HEK293 (cell line): ENCODE measurements around the gene NEAT1.

Experiments used
- CTCF ChIA-PET: fragments of 350-600 bp; formaldehyde crosslinking; extraction: SDS; loops from one replicate; lab custom pipeline; 2021; ENCODE audit warnings: antibody characterized with exemption; lab: Yijun Ruan, JAX
- POLR2A ChIA-PET: fragments of 300-600 bp; formaldehyde crosslinking; extraction: SDS; loops from one replicate; lab custom pipeline; 2020; ENCODE audit warnings: antibody characterized with exemption, inconsistent platforms; lab: Yijun Ruan, JAX
- H3K27ac ChIP-seq: fragments of 200-500 bp; sonication (Bioruptor generic); 2 replicates; pipeline ENCODE4 v1.5.1; 2014; ENCODE audit warnings: low read depth, low read length, control low read depth, inconsistent platforms; ENCODE audit errors: extremely low read depth
- H3K36me3 ChIP-seq, 2 experiments: fragments of 200-500 bp in 1 of 2; sonication (Bioruptor generic) in 1 of 2; 1 replicate in 1 of 2; 2 replicates in 1 of 2; pipeline ENCODE4 v1.5.1; 2014 to 2017; ENCODE audit warnings: inconsistent platforms in 2 of 2, low read length in 2 of 2; ENCODE audit not compliant: control insufficient read depth in 2 of 2, insufficient read depth in 1 of 2
- H3K4me1 ChIP-seq: fragments of 200-500 bp; sonication (Bioruptor generic); 2 replicates; pipeline ENCODE4 v1.5.1; 2014; ENCODE audit warnings: mild to moderate bottlenecking, low read length, inconsistent platforms; ENCODE audit not compliant: control insufficient read depth, insufficient read depth
- H3K4me3 ChIP-seq: 2 replicates; pipeline ENCODE4 v1.5.1; 2011; ENCODE audit warnings: low read depth, mild to moderate bottlenecking, control low read depth, low read length, moderate library complexity
- H3K9me3 ChIP-seq: fragments of 200-500 bp; sonication (Bioruptor generic); 2 replicates; pipeline ENCODE4 v1.5.1; 2014; ENCODE audit warnings: low read depth, low read length, inconsistent platforms; ENCODE audit not compliant: control insufficient read depth, insufficient read depth
- GLIS2 ChIP-seq: fragments of 450-650 bp; formaldehyde crosslinking; IDR thresholded peaks from 2 replicates; pipeline ENCODE4 v1.5.1; 2016; ENCODE audit warnings: missing biosample characterization, missing genetic modification characterization
- HIC1 ChIP-seq: fragments of 450-650 bp; formaldehyde crosslinking; IDR thresholded peaks from 2 replicates; pipeline ENCODE4 v1.5.1; 2016; ENCODE audit warnings: missing biosample characterization, missing genetic modification characterization
- HOXC10 ChIP-seq: sonication (generic); formaldehyde crosslinking; IDR thresholded peaks from 2 replicates; pipeline ENCODE4 v1.8.1; 2023; ENCODE audit warnings: mild to moderate bottlenecking, missing genetic modification reagents
- KLF10 ChIP-seq: fragments of 450-650 bp; IDR thresholded peaks from 2 replicates; pipeline ENCODE4 v1.5.1; 2018; ENCODE audit warnings: missing biosample characterization, mild to moderate bottlenecking, missing genetic modification characterization
- PRDM4 ChIP-seq: fragments of 450-650 bp; formaldehyde crosslinking; IDR thresholded peaks from 2 replicates; pipeline ENCODE4 v1.5.1; 2017; ENCODE audit warnings: missing biosample characterization, missing genetic modification characterization
- WT1 ChIP-seq: fragments of 450-650 bp; formaldehyde crosslinking; IDR thresholded peaks from 2 replicates; pipeline ENCODE4 v1.5.1; 2016; ENCODE audit warnings: missing biosample characterization, missing genetic modification characterization
- YY2 ChIP-seq: fragments of 450-650 bp; formaldehyde crosslinking; IDR thresholded peaks from 2 replicates; pipeline ENCODE4 v1.5.1; 2016; ENCODE audit warnings: missing biosample characterization, missing genetic modification characterization
- ZBTB7A ChIP-seq: fragments of 450-650 bp; formaldehyde crosslinking; IDR thresholded peaks from 2 replicates; pipeline ENCODE4 v1.5.1; 2016; ENCODE audit warnings: low read depth, missing biosample characterization, missing genetic modification characterization
- ZEB2 ChIP-seq: fragments of 450-650 bp; formaldehyde crosslinking; IDR thresholded peaks from 2 replicates; pipeline ENCODE4 v1.5.1; 2016; ENCODE audit warnings: missing biosample characterization, missing genetic modification characterization
- ZNF133 ChIP-seq: fragments of 450-650 bp; formaldehyde crosslinking; IDR thresholded peaks from 2 replicates; pipeline ENCODE4 v1.5.1; 2016; ENCODE audit warnings: missing biosample characterization, missing genetic modification characterization
- ZNF146 ChIP-seq: fragments of 450-650 bp; formaldehyde crosslinking; IDR thresholded peaks from 2 replicates; pipeline ENCODE4 v1.5.1; 2016; ENCODE audit warnings: missing biosample characterization, missing genetic modification characterization
- ZNF221 ChIP-seq: fragments of 450-650 bp; formaldehyde crosslinking; IDR thresholded peaks from 2 replicates; pipeline ENCODE4 v1.5.1; 2017; ENCODE audit warnings: missing biosample characterization, missing genetic modification characterization, borderline replicate concordance
- ZNF292 ChIP-seq: fragments of 450-650 bp; formaldehyde crosslinking; IDR thresholded peaks from 2 replicates; pipeline ENCODE4 v1.5.1; 2016; ENCODE audit warnings: low read depth, missing biosample characterization, missing genetic modification characterization, borderline replicate concordance
- ZNF302 ChIP-seq: fragments of 450-650 bp; formaldehyde crosslinking; IDR thresholded peaks from 2 replicates; pipeline ENCODE4 v1.5.1; 2016; ENCODE audit warnings: missing biosample characterization, missing genetic modification characterization, low read depth
- ZNF37A ChIP-seq: fragments of 450-650 bp; IDR thresholded peaks from 2 replicates; pipeline ENCODE4 v1.5.1; 2018; ENCODE audit warnings: missing biosample characterization, missing genetic modification characterization
- ZNF48 ChIP-seq: fragments of 450-650 bp; formaldehyde crosslinking; IDR thresholded peaks from 2 replicates; pipeline ENCODE4 v1.5.1; 2016; ENCODE audit warnings: missing biosample characterization, missing genetic modification characterization
- ZNF558 ChIP-seq: fragments of 450-650 bp; formaldehyde crosslinking; IDR thresholded peaks from 2 replicates; pipeline ENCODE4 v1.5.1; 2016; ENCODE audit warnings: missing biosample characterization, missing genetic modification characterization
- ZNF560 ChIP-seq: fragments of 450-650 bp; formaldehyde crosslinking; IDR thresholded peaks from 2 replicates; pipeline ENCODE4 v1.5.1; 2017; ENCODE audit warnings: missing biosample characterization, missing genetic modification characterization, borderline replicate concordance
- ZNF571 ChIP-seq: fragments of 450-650 bp; formaldehyde crosslinking; IDR thresholded peaks from 2 replicates; pipeline ENCODE4 v1.5.0; 2017; ENCODE audit warnings: missing biosample characterization, missing genetic modification characterization
- ZNF610 ChIP-seq: fragments of 450-650 bp; formaldehyde crosslinking; IDR thresholded peaks from 2 replicates; pipeline ENCODE4 v1.5.1; 2016; ENCODE audit warnings: missing biosample characterization, missing genetic modification characterization, borderline replicate concordance
- ZNF623 ChIP-seq: fragments of 450-650 bp; formaldehyde crosslinking; IDR thresholded peaks from 2 replicates; pipeline ENCODE4 v1.5.1; 2016; ENCODE audit warnings: missing biosample characterization, missing genetic modification characterization
- ZNF624 ChIP-seq: fragments of 450-650 bp; formaldehyde crosslinking; IDR thresholded peaks from 2 replicates; pipeline ENCODE4 v1.5.1; 2017; ENCODE audit warnings: missing biosample characterization, missing genetic modification characterization
- ZSCAN30 ChIP-seq: fragments of 450-650 bp; IDR thresholded peaks from 2 replicates; pipeline ENCODE4 v1.5.1; 2018; ENCODE audit warnings: missing biosample characterization, mild to moderate bottlenecking, missing genetic modification characterization, moderate library complexity
- TF ChIP-seq, protein P1 (sequence below): fragments of 450-650 bp; formaldehyde crosslinking; IDR thresholded peaks from 2 replicates; pipeline ENCODE4 v1.5.0; 2017; ENCODE audit warnings: missing biosample characterization, missing genetic modification characterization, borderline replicate concordance
- TF ChIP-seq, protein P2 (sequence below): fragments of 450-650 bp; formaldehyde crosslinking; IDR thresholded peaks from 2 replicates; pipeline ENCODE4 v1.5.1; 2016; ENCODE audit warnings: missing biosample characterization, missing genetic modification characterization

The NEAT1 gene

GRCh38 chr11:65404638-65405339 is 17.8 kb upstream of the NEAT1 start:
- ChIA-PET CTCF (interaction anchor here (0.6 to 2.5 kb wide), 3 partner anchors 11 to 64 kb away, joined by 3 to 10 read pairs (median 4); no protein-coding TSS in a partner anchor), POLR2A (interaction anchor here (0.8 kb wide), 1 partner anchor 18 kb away, joined by 3 read pairs; the partner anchor contains the start of gene NEAT1)
- no peak overlapping the region for H3K4me3 ChIP-seq
- no peaks in the 10 kb centered on the region for H3K9me3 ChIP-seq
- H3K27ac ChIP-seq: no peak overlapping the region
- H3K36me3 ChIP-seq: peaks cover 5 to 51% of the 10 kb centered on the region in 2 experiments; a peak in 2 of 3 replicates
- no peaks in the 10 kb centered on the region for H3K4me1 ChIP-seq
- no peak for TF ChIP-seq YY2
- no peak for TF ChIP-seq ZNF623 (tag by site-specific recombination)
- TF ChIP-seq HOXC10 (CRISPR knock-in tag): no peak
- no peak for TF ChIP-seq ZNF37A (tag by site-specific recombination)
- no peak for TF ChIP-seq ZNF133 (tag by site-specific recombination)
- no peak for TF ChIP-seq ZNF610 (tag by site-specific recombination)
- no peak for TF ChIP-seq ZSCAN30 (tag by site-specific recombination)
- no peak for TF ChIP-seq ZBTB7A (tag by site-specific recombination)
- no peak for TF ChIP-seq HIC1 (tag by site-specific recombination)
- TF ChIP-seq, protein P1, sequence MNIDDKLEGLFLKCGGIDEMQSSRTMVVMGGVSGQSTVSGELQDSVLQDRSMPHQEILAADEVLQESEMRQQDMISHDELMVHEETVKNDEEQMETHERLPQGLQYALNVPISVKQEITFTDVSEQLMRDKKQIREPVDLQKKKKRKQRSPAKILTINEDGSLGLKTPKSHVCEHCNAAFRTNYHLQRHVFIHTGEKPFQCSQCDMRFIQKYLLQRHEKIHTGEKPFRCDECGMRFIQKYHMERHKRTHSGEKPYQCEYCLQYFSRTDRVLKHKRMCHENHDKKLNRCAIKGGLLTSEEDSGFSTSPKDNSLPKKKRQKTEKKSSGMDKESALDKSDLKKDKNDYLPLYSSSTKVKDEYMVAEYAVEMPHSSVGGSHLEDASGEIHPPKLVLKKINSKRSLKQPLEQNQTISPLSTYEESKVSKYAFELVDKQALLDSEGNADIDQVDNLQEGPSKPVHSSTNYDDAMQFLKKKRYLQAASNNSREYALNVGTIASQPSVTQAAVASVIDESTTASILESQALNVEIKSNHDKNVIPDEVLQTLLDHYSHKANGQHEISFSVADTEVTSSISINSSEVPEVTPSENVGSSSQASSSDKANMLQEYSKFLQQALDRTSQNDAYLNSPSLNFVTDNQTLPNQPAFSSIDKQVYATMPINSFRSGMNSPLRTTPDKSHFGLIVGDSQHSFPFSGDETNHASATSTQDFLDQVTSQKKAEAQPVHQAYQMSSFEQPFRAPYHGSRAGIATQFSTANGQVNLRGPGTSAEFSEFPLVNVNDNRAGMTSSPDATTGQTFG (tag by site-specific recombination): no peak
- TF ChIP-seq ZNF221: no peak
- TF ChIP-seq GLIS2 (tag by site-specific recombination): no peak
- TF ChIP-seq KLF10: no peak
- TF ChIP-seq ZEB2 (tag by site-specific recombination): no peak
- TF ChIP-seq WT1 (tag by site-specific recombination): no peak
- TF ChIP-seq ZNF558 (tag by site-specific recombination): no peak

GRCh38 chr11:65410936-65411680 is 11.5 kb upstream of the NEAT1 start:
- H3K4me1 ChIP-seq: no peaks in the 10 kb centered on the region; the same call in 1 of the 2 replicates
- no peaks in the 10 kb centered on the region for H3K9me3 ChIP-seq
- H3K36me3 ChIP-seq: peaks cover 0 to 34% of the 10 kb centered on the region in 2 experiments; a peak in 2 of 3 replicates
- H3K4me3 ChIP-seq: no peak overlapping the region
- TF ChIP-seq ZNF48 (tag by site-specific recombination) (no peak), ZNF624 (tag by site-specific recombination) (no peak), ZNF146 (tag by site-specific recombination) (no peak), PRDM4 (tag by site-specific recombination) (no peak), ZNF302 (tag by site-specific recombination) (no peak), ZNF292 (tag by site-specific recombination) (no peak), ZNF571 (tag by site-specific recombination) (no peak), ZNF560 (no peak)
- TF ChIP-seq, protein P2, sequence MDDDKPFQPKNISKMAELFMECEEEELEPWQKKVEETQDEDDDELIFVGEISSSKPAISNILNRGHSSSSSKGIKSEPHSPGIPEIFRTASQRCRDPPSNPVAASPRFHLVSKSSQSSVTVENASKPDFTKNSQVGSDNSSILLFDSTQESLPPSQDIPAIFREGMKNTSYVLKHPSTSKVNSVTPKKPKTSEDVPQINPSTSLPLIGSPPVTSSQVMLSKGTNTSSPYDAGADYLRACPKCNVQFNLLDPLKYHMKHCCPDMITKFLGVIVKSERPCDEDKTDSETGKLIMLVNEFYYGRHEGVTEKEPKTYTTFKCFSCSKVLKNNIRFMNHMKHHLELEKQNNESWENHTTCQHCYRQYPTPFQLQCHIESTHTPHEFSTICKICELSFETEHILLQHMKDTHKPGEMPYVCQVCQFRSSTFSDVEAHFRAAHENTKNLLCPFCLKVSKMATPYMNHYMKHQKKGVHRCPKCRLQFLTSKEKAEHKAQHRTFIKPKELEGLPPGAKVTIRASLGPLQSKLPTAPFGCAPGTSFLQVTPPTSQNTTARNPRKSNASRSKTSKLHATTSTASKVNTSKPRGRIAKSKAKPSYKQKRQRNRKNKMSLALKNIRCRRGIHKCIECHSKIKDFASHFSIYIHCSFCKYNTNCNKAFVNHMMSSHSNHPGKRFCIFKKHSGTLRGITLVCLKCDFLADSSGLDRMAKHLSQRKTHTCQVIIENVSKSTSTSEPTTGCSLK (tag by site-specific recombination): no peak
- TF ChIP-seq, all 188 proteins: peak for 0
- ChIA-PET POLR2A (interaction anchor here (1.9 kb wide), 1 partner anchor 12 kb away, joined by 6 read pairs; the partner anchor contains the start of gene NEAT1), CTCF (no interaction called here)
- H3K27ac ChIP-seq: no peak overlapping the region
